Effector CD4-positive, alpha-beta T cell (primary cell): ENCODE results near the gene CDKN1B.
A peak's percentile ranks its signal among the peaks of the same experiment; 100 is the strongest.
"Not testable (repeated sequence)": the region's sequence is repeated elsewhere in the genome, so short reads cannot be mapped to it uniquely, and the experiment has no call there.

Source experiments
- DNase-seq: peaks from one replicate; pipeline ENCODE4 v3.0.0-alpha.2; 2020

The CDKN1B gene

GRCh38 chr12:12724421-12725085, 7.4 kb downstream of the CDKN1B start:
- DNase-seq = no peak

- peak; percentile 92 for DNase-seq
These were observed 8.2 kb downstream of the CDKN1B start for GRCh38 chr12:12725086-12725955.

- no peak for DNase-seq
These were observed 8.9 kb downstream of the CDKN1B start for GRCh38 chr12:12725956-12726554.

GRCh38 chr12:12726555-12727093, 9.5 kb downstream of the CDKN1B start:
- DNase-seq = no peak

- no peak for DNase-seq
These were observed 14.0 kb downstream of the CDKN1B start for GRCh38 chr12:12731178-12731577.

GRCh38 chr12:12731785-12732184, 14.6 kb downstream of the CDKN1B start:
- no peak for DNase-seq

- DNase-seq = no peak
These were observed 15.9 kb downstream of the CDKN1B start for GRCh38 chr12:12733118-12733517.

GRCh38 chr12:12734054-12734453, 16.9 kb downstream of the CDKN1B start:
- no peak for DNase-seq

- DNase-seq = no peak
These were observed 17.4 kb downstream of the CDKN1B start for GRCh38 chr12:12734561-12735071.

- DNase-seq = no peak
These were observed 18.1 kb downstream of the CDKN1B start for GRCh38 chr12:12735301-12735700.

- DNase-seq = peak; percentile 30
These were observed 19.9 kb downstream of the CDKN1B start for GRCh38 chr12:12736759-12737676.

GRCh38 chr12:12738152-12738551, 21.0 kb downstream of the CDKN1B start:
- not testable (repeated sequence) for DNase-seq

- DNase-seq = no peak
These were observed 24.5 kb downstream of the CDKN1B start for GRCh38 chr12:12741660-12742059.

- DNase-seq = no peak
These were observed 27.6 kb downstream of the CDKN1B start for GRCh38 chr12:12744546-12745305.

- DNase-seq = no peak
These were observed 28.5 kb downstream of the CDKN1B start for GRCh38 chr12:12745576-12746211.

GRCh38 chr12:12747278-12747677, 30.1 kb downstream of the CDKN1B start:
- DNase-seq = no peak

GRCh38 chr12:12748044-12748443, 30.9 kb downstream of the CDKN1B start:
- DNase-seq = no peak

GRCh38 chr12:12749433-12749832, 32.3 kb downstream of the CDKN1B start:
- no peak for DNase-seq

GRCh38 chr12:12755923-12756322, 38.8 kb downstream of the CDKN1B start:
- DNase-seq = no peak

GRCh38 chr12:12757121-12757520, 40.0 kb downstream of the CDKN1B start:
- DNase-seq = no peak
